NCI-H1105 (cell line): ENCODE results near the gene JPT2.

Experiments
- DNase-seq: peaks from one replicate; lab custom pipeline; 2025; lab: John Stamatoyannopoulos, UW

The JPT2 gene

GRCh38 chr16:1734816-1735215, 56.7 kb downstream of the JPT2 start:
- no peak for DNase-seq

- DNase-seq, result no peak
Measured at GRCh38 chr16:1740234-1740633, 62.2 kb downstream of the JPT2 start.

- no peak for DNase-seq
Measured at GRCh38 chr16:1740781-1741490, 62.9 kb downstream of the JPT2 start.

- no peak for DNase-seq
Measured at GRCh38 chr16:1741553-1742165, 63.6 kb downstream of the JPT2 start.

- DNase-seq, result no peak
Measured at GRCh38 chr16:1743376-1744337, 65.6 kb downstream of the JPT2 start.

GRCh38 chr16:1744338-1744840, 66.3 kb downstream of the JPT2 start:
- DNase-seq, result no peak

GRCh38 chr16:1745181-1745899, 67.3 kb downstream of the JPT2 start:
- DNase-seq, result no peak

GRCh38 chr16:1745900-1746692, 68.0 kb downstream of the JPT2 start:
- no peak for DNase-seq

- DNase-seq, result no peak
Measured at GRCh38 chr16:1746693-1747195, 68.7 kb downstream of the JPT2 start.

- DNase-seq, result no peak
Measured at GRCh38 chr16:1747934-1748333, 69.9 kb downstream of the JPT2 start.

GRCh38 chr16:1749152-1750117, 71.4 kb downstream of the JPT2 start:
- no peak for DNase-seq
